Trophoblast cell (in vitro differentiated cells and primary cell): ENCODE data around the gene SLC41A3.

Experiments
- DNase-seq, 2 donors: peaks; one replicate each; pipeline ENCODE4 v3.0.0-alpha.2; 2016
- H2AFZ ChIP-seq: 2 replicates; pipeline ENCODE4 v1.6.1; 2013; ENCODE audit warnings: low read length, moderate library complexity, mild to moderate bottlenecking; ENCODE audit not compliant: insufficient read depth, poor library complexity
- H2AK5ac ChIP-seq: 2 replicates; pipeline ENCODE4 v1.6.1; 2013; ENCODE audit warnings: mild to moderate bottlenecking, low read length
- H2BK120ac ChIP-seq: 2 replicates; pipeline ENCODE4 v1.6.1; 2013; ENCODE audit warnings: low read length, mild to moderate bottlenecking, moderate library complexity; ENCODE audit not compliant: insufficient read depth, poor library complexity
- H2BK12ac ChIP-seq: 2 replicates; pipeline ENCODE4 v1.6.1; 2013; ENCODE audit warnings: mild to moderate bottlenecking, low read length, moderate library complexity
- H2BK5ac ChIP-seq: 2 replicates; pipeline ENCODE4 v1.6.1; 2013; ENCODE audit warnings: low read length, low read depth, moderate library complexity, mild to moderate bottlenecking; ENCODE audit not compliant: poor library complexity
- H3K14ac ChIP-seq: 2 replicates; pipeline ENCODE4 v1.6.1; 2013; ENCODE audit warnings: mild to moderate bottlenecking, low read length
- H3K18ac ChIP-seq: 2 replicates; pipeline ENCODE4 v1.6.1; 2013; ENCODE audit warnings: mild to moderate bottlenecking, low read length
- H3K23ac ChIP-seq: 2 replicates; pipeline ENCODE4 v1.6.1; 2013; ENCODE audit warnings: low read length
- H3K27ac ChIP-seq: 2 replicates; pipeline ENCODE4 v1.5.1; 2013; ENCODE audit warnings: low read depth, mild to moderate bottlenecking, inconsistent platforms, low read length, moderate library complexity
- H3K27me3 ChIP-seq: 2 replicates; pipeline ENCODE4 v1.6.1; 2013; ENCODE audit warnings: inconsistent platforms, mild to moderate bottlenecking, low read length, moderate library complexity; ENCODE audit not compliant: insufficient read depth
- H3K36me3 ChIP-seq, 2 experiments: 1 replicate in 1 of 2; 2 replicates in 1 of 2; pipeline ENCODE4 v1.6.1; 2013; ENCODE audit warnings: low read length in 2 of 2, mild to moderate bottlenecking in 2 of 2, moderate library complexity in 1 of 2; ENCODE audit not compliant: insufficient read depth in 2 of 2, control insufficient read depth in 1 of 2
- H3K4ac ChIP-seq: 2 replicates; pipeline ENCODE4 v1.6.1; 2013; ENCODE audit warnings: low read depth, mild to moderate bottlenecking, low read length, moderate library complexity
- H3K4me1 ChIP-seq, 2 experiments: 1 replicate in 1 of 2; 2 replicates in 1 of 2; pipeline ENCODE4 v1.6.1; 2013; ENCODE audit warnings: low read length in 2 of 2, mild to moderate bottlenecking in 2 of 2, moderate library complexity in 1 of 2; ENCODE audit not compliant: insufficient read depth in 2 of 2, control insufficient read depth in 1 of 2
- H3K4me2 ChIP-seq: 2 replicates; pipeline ENCODE4 v1.6.1; 2013; ENCODE audit warnings: inconsistent platforms, mild to moderate bottlenecking, low read length, moderate library complexity
- H3K4me3 ChIP-seq: 2 replicates; pipeline ENCODE4 v1.5.1; 2013; ENCODE audit warnings: mild to moderate bottlenecking, low read depth, low read length, inconsistent platforms
- H3K79me1 ChIP-seq: one replicate; pipeline ENCODE4 v1.6.1; 2013; ENCODE audit warnings: low read length
- H3K79me2 ChIP-seq: 2 replicates; pipeline ENCODE4 v1.6.1; 2013; ENCODE audit warnings: low read length, mild to moderate bottlenecking; ENCODE audit not compliant: control insufficient read depth, insufficient read depth, poor library complexity
- H3K9ac ChIP-seq: 2 replicates; pipeline ENCODE4 v1.6.1; 2013; ENCODE audit warnings: mild to moderate bottlenecking, low read length
- H3K9me3 ChIP-seq: 2 replicates; pipeline ENCODE4 v1.6.1; 2013; ENCODE audit warnings: low read depth, mild to moderate bottlenecking, control low read depth, inconsistent platforms, low read length; ENCODE audit not compliant: insufficient read depth
- H4K12ac ChIP-seq: 2 replicates; pipeline ENCODE4 v1.6.1; 2013; ENCODE audit warnings: low read depth, mild to moderate bottlenecking, low read length, moderate library complexity
- H4K8ac ChIP-seq: 2 replicates; pipeline ENCODE4 v1.6.1; 2013; ENCODE audit warnings: low read depth, mild to moderate bottlenecking, low read length, moderate library complexity
- H4K91ac ChIP-seq: one replicate; pipeline ENCODE4 v1.6.1; 2013; ENCODE audit warnings: low read depth, mild to moderate bottlenecking, low read length, moderate library complexity
- WGBS: extraction: QIAGEN DNeasy Blood & Tissue Kit; methylation state at CpG from one replicate; pipeline ENCODE4 v1.1.7; 2013; ENCODE audit warnings: missing lambda C conversion rate; ENCODE audit not compliant: insufficient read length, insufficient coverage; ENCODE audit errors: extremely low coverage; 5-methylcytosine and 5-hydroxymethylcytosine counted together

The SLC41A3 gene

DNA sequence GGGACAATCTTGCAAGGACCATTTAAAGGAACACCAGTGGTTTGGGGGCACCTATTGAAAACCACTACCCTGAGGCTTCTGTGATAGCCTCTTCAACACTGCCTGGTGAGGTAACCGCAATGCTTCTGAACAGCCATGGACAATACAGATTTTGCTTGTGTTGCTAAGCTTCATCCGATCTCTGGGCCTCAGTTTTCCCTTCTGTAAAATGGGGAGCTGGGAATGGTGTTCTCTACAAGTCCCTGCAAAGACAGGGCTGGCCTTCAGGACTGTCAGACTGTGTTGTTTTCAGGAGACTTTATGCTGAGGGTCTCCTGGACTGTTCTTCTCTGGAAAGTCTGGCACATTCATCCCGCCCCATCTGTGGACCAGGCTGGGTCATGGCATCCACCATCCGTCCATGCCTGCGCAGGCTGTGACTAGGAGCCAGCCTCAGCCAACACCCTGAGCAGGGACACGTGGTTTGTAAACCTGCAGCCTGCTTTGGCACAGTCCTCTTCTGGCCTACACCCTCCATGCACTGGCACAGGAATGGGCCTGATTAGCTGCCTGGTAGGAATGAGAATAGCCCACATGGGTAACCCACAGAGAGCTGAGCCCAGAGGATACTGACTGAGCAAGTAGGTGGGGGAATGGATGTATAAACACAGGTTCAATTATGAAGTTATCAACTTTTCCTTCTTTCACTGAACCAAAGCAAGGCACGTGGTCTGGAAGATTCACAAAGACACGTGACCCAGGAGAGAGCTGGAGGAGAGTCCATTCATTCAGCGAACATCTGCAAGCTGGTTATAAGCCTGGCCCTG lies 59.7 kb downstream of the SLC41A3 start:
- H3K9me3 ChIP-seq: peaks cover 15% of the 10 kb centered on the region
- H2AFZ ChIP-seq: no peak overlapping the region
- no peak overlapping the region for H2BK12ac ChIP-seq
- H3K18ac ChIP-seq: no peak overlapping the region
- no peak overlapping the region for H4K8ac ChIP-seq
- no peak for DNase-seq
- H2AK5ac ChIP-seq: no peak overlapping the region
- no peak overlapping the region for H4K12ac ChIP-seq
- no peaks in the 10 kb centered on the region for H3K27me3 ChIP-seq
- no peak overlapping the region for H4K91ac ChIP-seq
- no peak overlapping the region for H3K4me2 ChIP-seq
- no peak overlapping the region for H2BK120ac ChIP-seq
- H3K9ac ChIP-seq: no peak overlapping the region
- H3K14ac ChIP-seq: no peak overlapping the region
- H3K36me3 ChIP-seq: peaks cover 0 to 13% of the 10 kb centered on the region in 2 experiments
- no peak overlapping the region for H3K27ac ChIP-seq
- no peaks in the 10 kb centered on the region for H3K4me1 ChIP-seq
- no peak overlapping the region for H3K23ac ChIP-seq
- no CpG with 5 or more reads among the region's 9 CpGs for WGBS
- H3K79me1 ChIP-seq: no peaks in the 10 kb centered on the region
- H2BK5ac ChIP-seq: no peak overlapping the region
- no peaks in the 10 kb centered on the region for H3K79me2 ChIP-seq
- H3K4me3 ChIP-seq: no peak overlapping the region
- no peak overlapping the region for H3K4ac ChIP-seq

DNA sequence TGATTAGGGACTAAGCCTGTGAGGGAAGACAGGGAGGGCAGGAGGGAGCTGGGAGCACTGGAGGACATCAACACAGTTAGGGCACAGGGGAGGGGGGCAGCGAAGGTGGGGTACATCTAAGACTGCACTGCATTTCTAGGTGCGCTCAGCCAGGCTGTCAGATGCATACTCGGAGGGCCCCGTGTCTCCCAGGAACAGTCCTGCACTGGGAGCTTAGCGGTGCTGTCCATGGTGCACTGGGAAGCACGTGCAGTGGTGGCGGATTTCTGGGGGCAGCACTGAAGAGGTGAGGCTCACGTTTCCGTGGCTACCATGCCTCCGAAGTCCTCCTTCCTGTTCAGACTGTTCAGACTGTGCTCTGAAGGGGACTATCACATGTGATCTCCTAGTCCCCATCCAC lies 60.5 kb downstream of the SLC41A3 start:
- Histone ChIP-seq H3K79me1 (no peaks in the 10 kb centered on the region), H3K27ac (no peak overlapping the region), H2BK5ac (no peak overlapping the region), H3K4me2 (no peak overlapping the region), H3K4me3 (no peak overlapping the region), H4K12ac (no peak overlapping the region), H3K36me3 (peaks cover 0 to 13% of the 10 kb centered on the region in 2 experiments), H3K4ac (no peak overlapping the region), H3K79me2 (no peaks in the 10 kb centered on the region), H3K9ac (no peak overlapping the region), H4K8ac (no peak overlapping the region), H2BK12ac (no peak overlapping the region), H3K4me1 (no peaks in the 10 kb centered on the region), H2AFZ (no peak overlapping the region), H3K9me3 (peaks cover 10% of the 10 kb centered on the region), H3K14ac (no peak overlapping the region), H2AK5ac (no peak overlapping the region), H4K91ac (no peak overlapping the region), H3K18ac (no peak overlapping the region), H2BK120ac (no peak overlapping the region), H3K23ac (no peak overlapping the region), H3K27me3 (no peaks in the 10 kb centered on the region)
- no peak for DNase-seq
- WGBS: no CpG with 5 or more reads among the region's 10 CpGs

DNA sequence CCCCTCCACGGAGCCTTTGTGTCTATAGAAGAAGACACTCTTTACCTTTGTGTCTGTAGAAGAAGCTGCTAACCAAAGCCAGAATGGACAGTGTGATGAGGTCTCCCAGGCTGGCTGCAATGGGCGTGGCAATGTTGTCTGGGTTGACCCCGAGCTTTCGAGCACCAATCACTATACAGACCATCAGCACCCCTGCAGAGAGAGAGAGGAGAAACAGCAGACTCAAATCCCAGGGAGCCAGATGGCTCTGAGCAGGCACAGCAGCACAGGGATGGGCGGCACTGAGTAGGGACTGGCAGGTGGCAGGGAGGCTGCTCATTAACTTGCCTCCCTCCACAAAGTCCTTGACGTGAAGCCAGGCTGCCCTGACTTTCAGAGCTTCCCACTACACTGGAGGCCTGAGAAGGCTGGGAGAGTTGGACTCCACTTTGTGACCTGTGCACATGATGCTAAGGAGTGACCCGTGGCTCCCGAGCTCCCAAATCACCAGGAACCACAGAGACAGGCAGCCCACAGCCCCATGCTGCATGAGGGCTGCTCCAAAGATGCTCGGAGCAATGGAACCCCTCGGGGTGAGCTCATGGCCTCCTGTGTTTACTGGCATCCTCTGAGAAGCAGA lies 61.1 kb downstream of the SLC41A3 start:
- Histone ChIP-seq H2BK12ac (no peak overlapping the region), H2BK5ac (no peak overlapping the region), H2BK120ac (no peak overlapping the region), H3K9ac (no peak overlapping the region), H4K91ac (no peak overlapping the region), H3K18ac (no peak overlapping the region), H3K14ac (no peak overlapping the region), H4K12ac (no peak overlapping the region), H3K27me3 (no peaks in the 10 kb centered on the region), H3K23ac (no peak overlapping the region), H3K27ac (no peak overlapping the region), H2AK5ac (no peak overlapping the region), H2AFZ (no peak overlapping the region), H3K9me3 (peaks cover 6% of the 10 kb centered on the region), H3K4me3 (no peak overlapping the region), H3K79me1 (no peaks in the 10 kb centered on the region), H4K8ac (no peak overlapping the region), H3K36me3 (peaks cover 0 to 13% of the 10 kb centered on the region in 2 experiments), H3K4me2 (no peak overlapping the region), H3K4ac (no peak overlapping the region), H3K79me2 (no peaks in the 10 kb centered on the region), H3K4me1 (no peaks in the 10 kb centered on the region)
- no CpG with 5 or more reads among the region's 10 CpGs for WGBS
- no peak for DNase-seq

DNA sequence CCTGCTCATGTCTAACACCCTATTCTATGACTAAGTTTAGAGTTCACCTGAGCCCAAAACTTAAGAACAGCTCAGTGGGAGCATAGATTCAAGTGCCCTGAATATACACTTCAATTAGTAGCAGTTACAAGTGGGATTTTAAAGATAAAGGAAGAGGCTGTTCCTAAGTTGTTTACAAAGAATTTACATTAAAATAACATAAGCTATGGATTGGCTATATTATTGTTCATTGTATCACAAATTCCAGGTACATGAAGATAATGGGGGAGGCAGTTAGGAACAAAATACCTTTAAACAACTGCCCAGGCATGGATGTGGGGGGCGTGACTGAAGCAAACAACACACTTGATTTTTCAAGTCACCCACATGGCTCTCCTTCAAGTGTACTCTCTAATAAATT lies 62.2 kb downstream of the SLC41A3 start:
- no CpG with 5 or more reads among the region's 1 CpG for WGBS
- peaks cover 6% of the 10 kb centered on the region for H3K9me3 ChIP-seq
- no peak overlapping the region for H3K4me3 ChIP-seq
- DNase-seq: no peak
- H2AK5ac ChIP-seq: no peak overlapping the region
- H4K91ac ChIP-seq: no peak overlapping the region
- H3K18ac ChIP-seq: no peak overlapping the region
- no peak overlapping the region for H3K27ac ChIP-seq
- H3K79me2 ChIP-seq: no peaks in the 10 kb centered on the region
- no peak overlapping the region for H2BK12ac ChIP-seq
- no peak overlapping the region for H2BK120ac ChIP-seq
- no peaks in the 10 kb centered on the region for H3K79me1 ChIP-seq
- no peak overlapping the region for H3K9ac ChIP-seq
- H3K27me3 ChIP-seq: no peaks in the 10 kb centered on the region
- no peaks in the 10 kb centered on the region for H3K4me1 ChIP-seq
- no peak overlapping the region for H4K8ac ChIP-seq
- H3K4me2 ChIP-seq: no peak overlapping the region
- H3K4ac ChIP-seq: no peak overlapping the region
- peaks cover 0 to 13% of the 10 kb centered on the region in 2 experiments for H3K36me3 ChIP-seq
- H3K23ac ChIP-seq: no peak overlapping the region
- no peak overlapping the region for H2BK5ac ChIP-seq
- H3K14ac ChIP-seq: no peak overlapping the region
- H4K12ac ChIP-seq: no peak overlapping the region
- H2AFZ ChIP-seq: no peak overlapping the region
